ENCODE results near the gene CHMP2A. TPM values are rescaled to one million over a fixed set of nuclear protein-coding genes. Genes with fewer than 3 reads are reported as not detected.

CHMP2A gene
- total RNA-seq, 1 experiment from 2014 or later = 112 TPM

- H3K4me3 ChIP-seq (ENCODE audit: low read depth, low read length) = peak overlapping the region; percentile 49
- TSS peak; percentile 61 for BruUV-seq (replicated peaks)
- H3K4me1 ChIP-seq = no peaks in the 10 kb centered on the region
- intact Hi-C loops (cut with micrococcal nuclease; ENCODE audit: unreplicated experiment) = loop anchor here (1.0 kb wide), 2 partner anchors 31 to 56 kb away; partner anchors contain the start of genes TRIM28 and ZBTB45
- ChIA-PET CTCF (interaction anchor here (0.6 to 1.3 kb wide), 5 partner anchors 15 to 167 kb away, joined by 3 to 4 read pairs (median 3); partner anchors contain the start of genes TRIM28, UBE2M and ZNF584), POLR2A (interaction anchor here (0.6 to 2.0 kb wide), 5 partner anchors 16 to 257 kb away, joined by 4 to 21 read pairs (median 4); partner anchors contain the start of genes CHMP2A, TRIM28 and ZBTB45)
- H3K9me3 ChIP-seq = no peaks in the 10 kb centered on the region
- H3K36me3 ChIP-seq (ENCODE audit: control insufficient read depth, insufficient read depth, low read length) = no peaks in the 10 kb centered on the region
- H3K27me3 ChIP-seq (replicated peaks; ENCODE audit: control insufficient read depth, insufficient read depth, low read length) = no peaks in the 10 kb centered on the region
- Mint-ChIP-seq H3K36me3 (ENCODE audit: insufficient read depth, unreplicated experiment) (peaks cover 25% of the 10 kb centered on the region), H3K27ac (ENCODE audit: unreplicated experiment) (peak overlapping the region; percentile 98), H3K4me1 (ENCODE audit: low read depth, unreplicated experiment) (peaks cover 17% of the 10 kb centered on the region), H3K4me3 (ENCODE audit: unreplicated experiment) (peak overlapping the region; percentile 87), H3K9me3 (ENCODE audit: unreplicated experiment) (no peaks in the 10 kb centered on the region), H3K27me3 (ENCODE audit: insufficient read depth, unreplicated experiment) (no peaks in the 10 kb centered on the region)
- peak in 1 of 2 experiments; percentile 2 for TF ChIP-seq CTCF (IDR thresholded peaks at IDR 0.05; ENCODE audit: insufficient read depth in 1 of 2, low read depth in 1 of 2, low read length in 1 of 2, severe bottlenecking in 1 of 2, unreplicated experiment in 1 of 2)
- DNase-seq = peak; percentile 90 to 93
Observed at GRCh38 chr19:58575183-58576041, 20.5 kb upstream of the CHMP2A start.

GRCh38 chr19:58573658-58574164 is 18.8 kb upstream of the CHMP2A start:
- Histone ChIP-seq H3K4me3 (ENCODE audit: low read depth, low read length) (peak overlapping the region; percentile 67), H3K9me3 (no peaks in the 10 kb centered on the region), H3K27me3 (replicated peaks; ENCODE audit: control insufficient read depth, insufficient read depth, low read length) (no peaks in the 10 kb centered on the region), H3K4me1 (no peaks in the 10 kb centered on the region), H3K36me3 (ENCODE audit: control insufficient read depth, insufficient read depth, low read length) (no peaks in the 10 kb centered on the region)
- Mint-ChIP-seq H3K36me3 (ENCODE audit: insufficient read depth, unreplicated experiment) (peaks cover 30% of the 10 kb centered on the region), H3K27ac (ENCODE audit: unreplicated experiment) (peak overlapping the region; percentile 98), H3K9me3 (ENCODE audit: unreplicated experiment) (no peaks in the 10 kb centered on the region), H3K27me3 (ENCODE audit: insufficient read depth, unreplicated experiment) (no peaks in the 10 kb centered on the region), H3K4me3 (ENCODE audit: unreplicated experiment) (peak overlapping the region; percentile 87), H3K4me1 (ENCODE audit: low read depth, unreplicated experiment) (peaks cover 17% of the 10 kb centered on the region)
- DNase-seq = no peak
- ChIA-PET CTCF (no interaction called here), POLR2A (no interaction called here)
- intact Hi-C loops (cut with micrococcal nuclease; ENCODE audit: unreplicated experiment) = loop anchor here (1.0 kb wide), 2 partner anchors 14 to 74 kb away; no protein-coding TSS in a partner anchor
- TF ChIP-seq CTCF (IDR thresholded peaks at IDR 0.05; ENCODE audit: insufficient read depth in 1 of 2, low read depth in 1 of 2, low read length in 1 of 2, severe bottlenecking in 1 of 2, unreplicated experiment in 1 of 2) = no peak
- BruUV-seq (replicated peaks) = no TSS peak

GRCh38 chr19:58572818-58573657 is 18.1 kb upstream of the CHMP2A start, which contains the start of gene MZF1:
TSS of gene MZF1 (minus strand) at chr19:58573335. CDS start at chr19:58571389, 1,946 bp downstream.
- Histone ChIP-seq H3K27me3 (replicated peaks; ENCODE audit: control insufficient read depth, insufficient read depth, low read length) (no peaks in the 10 kb centered on the region), H3K4me1 (no peaks in the 10 kb centered on the region), H3K4me3 (ENCODE audit: low read depth, low read length) (peak within 1 kb of the TSS; percentile 67), H3K9me3 (no peaks in the 10 kb centered on the region), H3K36me3 (ENCODE audit: control insufficient read depth, insufficient read depth, low read length) (no peaks in the 10 kb centered on the region)
- peak within 1 kb of the TSS; percentile 98 for H3K27ac Mint-ChIP-seq (ENCODE audit: unreplicated experiment)
- H3K9me3 Mint-ChIP-seq (ENCODE audit: unreplicated experiment) = no peaks in the 10 kb centered on the region
- peak; percentile 99 to 100 for DNase-seq
- POLR2A ChIA-PET = interaction anchor here (0.6 to 1.3 kb wide), 3 partner anchors 14 to 30 kb away, joined by 4 to 6 read pairs (median 5); no protein-coding TSS in a partner anchor
- TF ChIP-seq CTCF (IDR thresholded peaks at IDR 0.05; ENCODE audit: insufficient read depth in 1 of 2, low read depth in 1 of 2, low read length in 1 of 2, severe bottlenecking in 1 of 2, unreplicated experiment in 1 of 2) = peak in 1 of 2 experiments; percentile 6
- intact Hi-C loops (cut with micrococcal nuclease; ENCODE audit: unreplicated experiment) = loop anchor here (1.0 kb wide), 3 partner anchors 10 to 74 kb away; no protein-coding TSS in a partner anchor
- CTCF ChIA-PET = no interaction called here
- H3K4me1 Mint-ChIP-seq (ENCODE audit: low read depth, unreplicated experiment) = peaks cover 17% of the 10 kb centered on the region
- peaks cover 37% of the 10 kb centered on the region for H3K36me3 Mint-ChIP-seq (ENCODE audit: insufficient read depth, unreplicated experiment)
- no peaks in the 10 kb centered on the region for H3K27me3 Mint-ChIP-seq (ENCODE audit: insufficient read depth, unreplicated experiment)
- H3K4me3 Mint-ChIP-seq (ENCODE audit: unreplicated experiment) = peak within 1 kb of the TSS; percentile 87
- no TSS peak for BruUV-seq (replicated peaks)

Measured in Caco-2 (cell line).